Astrocyte of the spinal cord (primary cell): Measurements from ENCODE around the gene DDHD1.

Experiments
- DNase-seq: peaks from one replicate; pipeline ENCODE4 v3.0.0; 2011; ENCODE audit warnings: low read depth, low spot score
- H3K4me3 ChIP-seq: 2 replicates; pipeline ENCODE4 v1.5.1; 2011; ENCODE audit warnings: low read depth, mild to moderate bottlenecking, low read length, moderate library complexity
- CTCF ChIP-seq: IDR thresholded peaks from 2 replicates; pipeline ENCODE4 v1.5.1; 2012; ENCODE audit warnings: low read depth, mild to moderate bottlenecking, low read length, inconsistent platforms
- in situ Hi-C: cut with HindIII; loops from 2 replicates; pipeline ENCODE4 v1.10.0; 2017; ENCODE audit warnings: low sequenced_read_pairs

Gene DDHD1

GRCh38 chr14:53064475-53064874 is 88.6 kb downstream of the DDHD1 start:
- in situ Hi-C loops = no loop called here
- DNase-seq = no peak
- H3K4me3 ChIP-seq = no peak overlapping the region
- no peak for TF ChIP-seq CTCF

- in situ Hi-C loops = no loop called here
- no peak overlapping the region for H3K4me3 ChIP-seq
- TF ChIP-seq CTCF = no peak
- peak; percentile 29 for DNase-seq
Observed at GRCh38 chr14:53062856-53063255, 90.3 kb downstream of the DDHD1 start.

- DNase-seq = no peak
- H3K4me3 ChIP-seq = no peak overlapping the region
- in situ Hi-C loops = no loop called here
- TF ChIP-seq CTCF = no peak
Observed at GRCh38 chr14:53060046-53060445, 93.1 kb downstream of the DDHD1 start.

- in situ Hi-C loops = no loop called here
- H3K4me3 ChIP-seq = no peak overlapping the region
- TF ChIP-seq CTCF = peak; percentile 64
- DNase-seq = peak; percentile 75
Observed at GRCh38 chr14:53055003-53055402, 98.1 kb downstream of the DDHD1 start.

GRCh38 chr14:53054457-53054856 is 98.7 kb downstream of the DDHD1 start:
- in situ Hi-C loops = no loop called here
- peak; percentile 18 for DNase-seq
- TF ChIP-seq CTCF = no peak
- no peak overlapping the region for H3K4me3 ChIP-seq

GRCh38 chr14:53048631-53049030 is 104.5 kb downstream of the DDHD1 start:
- no peak for DNase-seq
- in situ Hi-C loops = no loop called here
- H3K4me3 ChIP-seq = no peak overlapping the region
- TF ChIP-seq CTCF = no peak
